Measurements from ENCODE around the gene CHAF1A. TPM values are rescaled to one million over a fixed set of nuclear protein-coding genes. Genes with fewer than 3 reads are reported as not detected.

The CHAF1A gene
- total RNA-seq (2014; rRNA removed; shearing (Covaris generic)) = 121 and 122 TPM in 2 replicates

DNA sequence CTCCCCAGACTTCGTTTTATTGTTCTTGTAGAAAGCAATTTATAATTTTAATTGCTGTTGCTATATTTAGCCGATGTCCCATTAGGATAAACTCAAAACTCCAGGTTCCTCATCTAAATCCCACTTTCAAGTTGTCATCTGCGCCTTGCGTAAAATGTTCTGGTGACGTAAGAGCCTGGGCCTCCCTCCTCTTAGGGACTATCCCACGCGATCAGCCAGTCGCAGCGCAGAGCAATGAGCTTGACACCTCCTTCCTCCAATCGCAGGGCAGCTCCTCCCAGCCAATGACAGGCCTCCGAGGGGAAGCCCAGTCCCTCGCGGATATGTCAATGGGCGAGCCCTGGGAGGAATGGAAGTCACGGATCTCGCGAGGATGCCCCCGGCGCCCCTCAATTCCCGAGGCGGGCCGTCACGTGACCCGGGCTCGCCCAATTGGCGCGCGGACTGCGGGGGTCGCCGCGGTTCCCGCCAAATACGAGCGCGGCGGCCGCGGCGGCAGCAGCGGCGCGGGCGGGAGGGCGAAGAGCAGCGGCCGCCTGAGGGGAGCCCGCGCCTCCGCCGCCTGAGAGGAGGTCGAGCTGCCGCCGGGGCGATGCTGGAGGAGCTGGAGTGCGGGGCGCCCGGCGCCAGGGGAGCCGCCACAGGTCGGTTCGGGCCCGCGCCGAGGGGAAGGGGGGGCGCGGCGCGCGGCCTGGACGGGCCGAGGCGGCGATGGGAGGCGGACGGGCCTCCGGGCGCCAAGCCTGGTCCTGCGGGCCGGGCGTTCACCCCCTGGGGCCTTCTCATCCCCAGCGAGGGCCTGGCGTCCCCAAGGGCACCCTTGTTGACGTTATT lies at the start of gene CHAF1A:
CHAF1A (plus strand) TSS at position 470 of the 834 bp plus-strand sequence; CDS start at position 593, 123 bp downstream.
- H3K4me3 ChIP-seq (ENCODE audit: insufficient read depth, low read depth, low read length) = peak within 1 kb of the TSS; percentile 86
- H3K36me3 ChIP-seq (replicated peaks; ENCODE audit: control insufficient read depth, insufficient read depth, low read length) = peaks cover 6% of the 10 kb centered on the region
- peak; percentile 100 for DNase-seq
- no peaks in the 10 kb centered on the region for H3K27me3 ChIP-seq (ENCODE audit: control insufficient read depth, insufficient read depth, low read length)

DNA sequence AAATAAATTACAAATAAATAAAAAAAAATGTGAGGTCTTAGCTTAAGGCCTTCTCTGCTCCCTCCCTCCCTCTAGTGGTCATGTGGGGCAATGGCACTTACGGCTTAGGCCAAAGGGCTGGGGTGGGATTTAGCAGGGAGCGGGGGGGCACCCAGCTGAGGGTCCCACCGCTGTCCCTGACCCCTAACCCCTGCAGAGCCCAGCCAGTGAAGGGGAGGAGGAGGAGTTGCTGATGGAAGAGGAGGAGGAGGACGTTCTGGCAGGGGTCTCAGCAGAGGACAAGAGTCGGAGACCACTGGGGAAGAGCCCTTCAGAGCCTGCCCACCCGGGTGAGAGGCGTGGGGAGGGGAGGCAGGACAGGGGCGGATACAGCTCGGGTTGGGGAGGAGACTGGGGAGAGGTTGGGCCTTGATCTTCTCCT lies 49.7 kb upstream of the CHAF1A start:
- peak; percentile 93 for DNase-seq
- Histone ChIP-seq H3K36me3 (replicated peaks; ENCODE audit: control insufficient read depth, insufficient read depth, low read length) (0 out of 2 replicates have a peak, but pooled peaks cover 1% of the 10 kb centered on the region), H3K4me3 (ENCODE audit: insufficient read depth, low read depth, low read length) (no peak overlapping the region), H3K27me3 (ENCODE audit: control insufficient read depth, insufficient read depth, low read length) (no peaks in the 10 kb centered on the region)

GRCh38 chr19:4354282-4354681 lies 48.2 kb upstream of the CHAF1A start:
- H3K27me3 ChIP-seq (ENCODE audit: control insufficient read depth, insufficient read depth, low read length) = no peaks in the 10 kb centered on the region
- H3K4me3 ChIP-seq (ENCODE audit: insufficient read depth, low read depth, low read length) = no peak overlapping the region
- H3K36me3 ChIP-seq (replicated peaks; ENCODE audit: control insufficient read depth, insufficient read depth, low read length) = peaks cover 1% of the 10 kb centered on the region; the same call in 1 of the 2 replicates
- no peak for DNase-seq

DNA sequence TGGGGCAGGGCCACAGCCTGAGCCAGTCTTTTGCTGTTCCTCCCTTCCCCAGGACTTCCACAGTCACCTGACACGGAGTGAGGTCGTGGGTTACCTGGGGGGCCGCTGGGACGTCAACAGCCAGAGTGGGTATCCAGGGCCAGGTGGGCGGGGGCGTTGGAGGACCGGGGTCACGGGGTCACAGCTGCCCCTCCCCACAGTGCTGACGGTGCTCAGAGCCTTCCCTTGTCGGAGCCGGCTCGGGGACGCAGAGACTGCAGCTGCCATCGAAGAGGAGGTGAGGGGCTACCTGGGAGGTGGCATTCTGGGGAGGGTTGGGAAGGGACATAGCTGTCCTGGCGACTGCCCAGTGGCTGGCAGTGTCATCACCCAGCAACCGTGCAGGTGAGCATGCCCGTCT lies 47.5 kb upstream of the CHAF1A start:
- Histone ChIP-seq H3K36me3 (replicated peaks; ENCODE audit: control insufficient read depth, insufficient read depth, low read length) (peaks cover 1% of the 10 kb centered on the region; the same call in 1 of the 2 replicates), H3K4me3 (ENCODE audit: insufficient read depth, low read depth, low read length) (no peak overlapping the region), H3K27me3 (ENCODE audit: control insufficient read depth, insufficient read depth, low read length) (no peaks in the 10 kb centered on the region)
- DNase-seq = peak; percentile 44

GRCh38 chr19:4357095-4357797 lies 45.2 kb upstream of the CHAF1A start:
- Histone ChIP-seq H3K27me3 (ENCODE audit: control insufficient read depth, insufficient read depth, low read length) (no peaks in the 10 kb centered on the region), H3K36me3 (replicated peaks; ENCODE audit: control insufficient read depth, insufficient read depth, low read length) (peaks cover 3% of the 10 kb centered on the region), H3K4me3 (ENCODE audit: insufficient read depth, low read depth, low read length) (no peak overlapping the region)
- peak; percentile 65 for DNase-seq

GRCh38 chr19:4357921-4358326 lies 44.5 kb upstream of the CHAF1A start:
- peak; percentile 58 for DNase-seq
- H3K4me3 ChIP-seq (ENCODE audit: insufficient read depth, low read depth, low read length) = no peak overlapping the region
- peaks cover 3% of the 10 kb centered on the region for H3K36me3 ChIP-seq (replicated peaks; ENCODE audit: control insufficient read depth, insufficient read depth, low read length)
- H3K27me3 ChIP-seq (ENCODE audit: control insufficient read depth, insufficient read depth, low read length) = no peaks in the 10 kb centered on the region

DNA sequence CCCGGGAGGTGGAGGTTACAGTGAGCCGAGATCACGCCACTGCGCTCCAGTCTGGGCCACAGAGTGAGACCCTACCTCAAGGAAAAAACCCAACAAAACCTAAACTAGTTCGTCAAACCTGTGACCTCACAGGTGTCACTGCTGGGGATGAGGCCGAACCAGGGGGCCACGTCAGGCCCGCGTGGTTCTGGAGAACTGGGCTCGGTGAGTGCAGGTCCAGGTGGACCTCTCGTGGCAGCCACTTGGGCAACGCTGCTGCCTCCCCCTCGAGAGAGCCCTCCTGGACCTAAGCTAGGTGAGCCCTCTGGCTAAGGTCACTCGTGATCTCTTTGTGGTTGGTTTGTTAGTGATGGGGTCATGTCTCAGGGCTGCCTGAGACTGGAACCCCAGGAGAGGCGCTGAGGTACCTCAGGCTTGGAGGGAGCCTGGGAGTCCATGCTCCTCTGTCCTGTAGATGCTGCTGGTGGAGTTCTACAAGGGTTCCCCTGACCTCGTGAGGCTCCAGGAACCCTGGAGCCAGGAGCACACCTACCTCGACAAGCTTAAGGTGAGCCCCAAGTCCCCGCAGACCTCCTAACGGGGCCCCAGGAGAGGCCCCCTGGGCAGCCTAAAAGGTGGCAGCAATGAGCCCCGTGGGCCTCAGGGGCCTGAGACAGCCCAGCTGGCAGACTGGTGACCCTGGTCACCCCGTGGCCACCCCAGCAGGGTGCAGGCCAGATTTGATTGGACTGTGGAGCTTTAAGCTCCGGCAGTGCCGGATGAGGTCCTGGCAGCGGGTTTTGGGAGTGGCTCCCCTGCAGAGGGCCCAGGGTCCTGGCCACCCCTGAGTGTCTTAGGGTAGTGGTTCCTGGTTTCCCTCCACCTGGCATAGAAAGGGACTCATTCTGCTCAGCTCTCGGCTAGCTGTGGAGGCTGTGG lies 43.5 kb upstream of the CHAF1A start:
- H3K4me3 ChIP-seq (ENCODE audit: insufficient read depth, low read depth, low read length) = no peak overlapping the region
- peak; percentile 54 for DNase-seq
- H3K27me3 ChIP-seq (ENCODE audit: control insufficient read depth, insufficient read depth, low read length) = no peaks in the 10 kb centered on the region
- peaks cover 3% of the 10 kb centered on the region for H3K36me3 ChIP-seq (replicated peaks; ENCODE audit: control insufficient read depth, insufficient read depth, low read length)

- Histone ChIP-seq H3K4me3 (ENCODE audit: insufficient read depth, low read depth, low read length) (no peak overlapping the region), H3K27me3 (ENCODE audit: control insufficient read depth, insufficient read depth, low read length) (no peaks in the 10 kb centered on the region), H3K36me3 (replicated peaks; ENCODE audit: control insufficient read depth, insufficient read depth, low read length) (peaks cover 3% of the 10 kb centered on the region)
- no peak for DNase-seq
These were observed 42.8 kb upstream of the CHAF1A start for GRCh38 chr19:4359627-4360000.

GRCh38 chr19:4360081-4360569 lies 42.3 kb upstream of the CHAF1A start:
- Histone ChIP-seq H3K4me3 (ENCODE audit: insufficient read depth, low read depth, low read length) (no peak overlapping the region), H3K36me3 (replicated peaks; ENCODE audit: control insufficient read depth, insufficient read depth, low read length) (peaks cover 5% of the 10 kb centered on the region)
- DNase-seq = peak; percentile 40

DNA sequence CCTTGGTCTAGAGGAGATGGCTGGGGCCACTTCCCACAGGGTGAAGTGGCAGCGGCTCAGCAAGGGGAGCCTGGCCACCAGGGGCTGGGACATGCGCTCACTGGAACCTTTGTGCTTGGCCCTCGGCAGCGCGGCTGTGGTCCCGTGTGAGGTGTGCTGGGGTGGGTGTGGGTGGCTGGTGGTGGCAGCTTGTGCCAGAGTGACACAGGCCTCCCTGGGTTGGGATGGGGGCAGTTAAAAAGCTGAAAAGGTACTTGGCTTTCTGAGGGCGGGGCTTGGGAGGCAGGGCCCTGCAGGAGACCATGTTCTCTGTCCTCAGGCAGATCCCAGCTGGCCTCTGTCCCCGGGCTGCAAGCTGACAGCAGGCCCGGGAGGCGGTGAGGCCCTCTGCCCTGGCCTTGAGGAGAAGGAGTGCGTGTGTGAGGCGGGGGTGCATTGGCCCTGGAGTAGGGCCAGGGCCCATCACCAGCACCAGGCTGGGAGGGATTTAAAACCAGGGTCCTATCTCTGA lies 41.7 kb upstream of the CHAF1A start:
- Histone ChIP-seq H3K27me3 (ENCODE audit: control insufficient read depth, insufficient read depth, low read length) (no peaks in the 10 kb centered on the region), H3K4me3 (ENCODE audit: insufficient read depth, low read depth, low read length) (no peak overlapping the region), H3K36me3 (replicated peaks; ENCODE audit: control insufficient read depth, insufficient read depth, low read length) (peaks cover 5% of the 10 kb centered on the region)
- DNase-seq = peak; percentile 74

More at GRCh38 chr19:4360081-4360569, 42.3 kb upstream of the CHAF1A start:
- no peaks in the 10 kb centered on the region for H3K27me3 ChIP-seq (ENCODE audit: control insufficient read depth, insufficient read depth, low read length)

DNA sequence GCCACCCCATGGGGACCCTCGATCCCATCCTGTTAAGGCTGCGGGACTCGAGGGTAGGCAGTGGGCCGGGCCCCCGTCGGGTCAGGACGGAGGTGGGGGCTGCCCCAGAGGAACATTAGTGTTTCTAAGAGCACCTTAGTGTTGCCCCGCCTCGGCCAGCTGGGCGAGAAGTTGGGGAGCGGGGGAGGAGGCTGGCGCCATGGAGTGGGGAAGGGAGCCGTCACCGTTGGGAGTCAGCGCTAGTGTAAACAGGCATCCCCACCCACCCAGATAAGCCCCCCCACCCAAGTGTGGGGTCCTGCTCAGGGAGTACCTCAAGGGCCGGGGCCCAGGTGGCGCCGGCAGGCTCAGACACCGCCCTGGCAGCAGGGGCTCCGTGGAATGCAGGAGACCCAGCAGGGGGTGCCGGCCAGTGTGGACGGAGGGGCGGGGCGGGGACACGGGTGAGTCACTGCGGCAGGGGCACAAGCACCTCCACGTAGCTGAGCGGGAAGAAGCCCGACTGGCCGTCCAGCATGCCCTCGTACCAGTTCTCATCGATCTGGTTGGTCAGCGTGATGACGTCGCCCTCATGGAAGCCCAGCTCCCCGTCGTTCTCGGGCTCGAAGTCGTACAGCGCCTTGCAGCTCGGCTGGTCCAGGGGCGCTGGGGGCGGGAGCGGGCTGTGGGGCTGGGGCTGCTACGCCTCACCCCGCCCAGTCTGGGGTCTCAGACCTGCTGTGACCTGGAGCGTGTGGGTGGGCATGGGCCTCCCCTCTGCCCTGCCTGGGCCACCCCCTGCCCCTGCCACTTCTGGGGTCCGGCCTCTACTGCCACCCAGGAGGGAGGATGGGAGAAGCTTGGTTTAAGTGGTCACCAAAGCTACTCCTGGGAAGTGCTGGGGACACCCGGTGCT lies 41.0 kb upstream of the CHAF1A start:
- no peak overlapping the region for H3K4me3 ChIP-seq (ENCODE audit: insufficient read depth, low read depth, low read length)
- H3K27me3 ChIP-seq (ENCODE audit: control insufficient read depth, insufficient read depth, low read length) = no peaks in the 10 kb centered on the region
- DNase-seq = peak; percentile 87
- peaks cover 5% of the 10 kb centered on the region for H3K36me3 ChIP-seq (replicated peaks; ENCODE audit: control insufficient read depth, insufficient read depth, low read length)

GRCh38 chr19:4362101-4362828 lies 40.2 kb upstream of the CHAF1A start:
- H3K36me3 ChIP-seq (replicated peaks; ENCODE audit: control insufficient read depth, insufficient read depth, low read length) = peaks cover 5% of the 10 kb centered on the region
- no peak for DNase-seq
- no peak overlapping the region for H3K4me3 ChIP-seq (ENCODE audit: insufficient read depth, low read depth, low read length)
- H3K27me3 ChIP-seq (ENCODE audit: control insufficient read depth, insufficient read depth, low read length) = no peaks in the 10 kb centered on the region

All from H7 (cell line).